DMS 273 treated with DMSO at 0.1 percent for 48 hours (cell line): ENCODE results near the gene COG2.
"Not testable (repeated sequence)": the region's sequence is repeated elsewhere in the genome, so short reads cannot be mapped to it uniquely, and the experiment has no call there.

ENCODE experiments used
- DNase-seq: peaks from one replicate; lab custom pipeline; 2025; lab: John Stamatoyannopoulos, UW

The COG2 gene

DNA sequence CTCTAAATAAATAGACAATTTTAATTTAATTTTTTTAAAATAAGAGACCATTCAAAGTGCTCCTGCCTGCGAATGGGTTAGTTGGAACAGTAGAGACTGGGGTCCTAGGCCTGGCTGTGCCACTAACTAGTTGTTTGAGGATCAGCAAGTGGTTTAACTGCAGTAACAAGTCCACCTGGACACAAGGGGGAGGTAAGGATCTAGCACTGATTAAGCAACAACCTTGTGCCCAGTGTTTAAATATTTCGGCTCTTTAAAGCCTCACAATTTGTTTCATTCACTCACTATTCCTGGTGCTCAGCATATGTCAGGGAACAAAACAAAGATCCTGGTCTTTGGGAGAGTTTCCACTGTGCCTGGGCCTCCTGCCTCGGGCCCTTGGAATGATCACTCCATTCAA lies 73.2 kb downstream of the COG2 start:
- no peak for DNase-seq

DNA sequence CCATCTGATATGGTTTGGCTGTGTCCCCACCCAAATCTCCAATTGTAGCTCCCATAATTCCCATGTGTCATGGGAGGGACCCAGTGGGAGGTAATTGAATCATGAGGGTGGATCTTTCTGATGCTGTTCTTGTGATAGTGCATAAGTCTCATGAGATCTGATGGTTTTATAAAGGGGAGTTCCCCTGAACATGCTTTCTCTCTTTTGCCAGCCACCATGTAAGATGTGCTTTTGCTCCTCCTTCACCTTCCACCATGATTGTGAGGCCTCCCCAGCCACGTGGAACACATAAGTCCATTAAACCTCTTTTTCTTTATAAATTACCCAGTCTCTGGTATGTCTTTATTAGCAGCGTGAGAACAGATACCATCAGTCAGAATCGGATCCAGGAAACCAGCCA lies 74.2 kb downstream of the COG2 start:
- DNase-seq: not testable (repeated sequence)

DNA sequence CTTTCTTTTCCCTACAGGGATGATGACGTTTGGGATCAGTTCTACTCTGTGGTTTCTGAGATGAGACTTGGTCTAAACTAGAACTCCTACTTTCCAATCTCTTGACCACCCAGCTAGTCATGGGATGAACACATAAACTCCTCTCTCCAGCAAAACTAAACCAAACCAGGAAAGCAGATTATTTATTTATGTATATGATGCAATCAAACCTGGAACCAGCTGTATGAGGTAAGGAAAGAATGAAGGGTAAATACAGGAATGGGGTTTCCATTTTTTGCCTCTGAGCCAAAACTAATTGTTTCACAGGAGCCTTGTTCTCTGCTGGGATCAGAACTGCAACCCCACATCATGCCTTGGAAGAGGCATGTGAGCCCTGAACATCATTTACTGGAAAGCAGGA lies 75.0 kb downstream of the COG2 start:
- no peak for DNase-seq

DNA sequence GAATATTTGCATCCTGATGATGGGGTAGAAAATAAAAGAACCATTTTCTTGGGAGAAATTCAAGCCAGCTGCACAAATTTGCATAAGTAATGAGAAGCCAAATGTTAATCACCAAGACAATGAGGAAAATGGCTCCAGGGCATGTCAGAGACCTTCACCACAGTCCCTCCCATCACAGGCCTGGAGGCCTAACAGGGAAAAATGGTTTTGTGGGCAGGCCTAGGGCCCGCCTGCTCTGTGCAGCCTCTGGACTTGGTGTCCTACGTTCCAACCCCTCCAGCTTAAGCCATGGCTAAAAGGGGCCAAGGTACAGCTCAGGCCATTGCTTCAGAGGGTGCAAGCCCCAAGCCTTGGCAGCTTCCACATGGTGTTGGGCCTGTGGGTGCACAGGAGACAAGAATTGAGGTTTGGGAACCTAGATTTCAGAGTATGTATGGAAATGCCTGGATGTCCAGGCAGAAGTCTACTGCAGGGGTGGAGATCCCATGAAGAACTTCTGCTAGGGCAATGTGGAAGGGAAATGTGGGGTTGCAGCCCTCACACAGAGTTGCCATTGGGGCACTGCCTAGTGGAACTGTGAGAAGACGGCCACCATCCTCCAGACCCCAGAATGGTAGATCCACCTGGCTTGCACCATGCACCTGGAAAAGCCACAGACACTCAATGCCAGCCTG lies 79.7 kb downstream of the COG2 start:
- DNase-seq: not testable (repeated sequence)

DNA sequence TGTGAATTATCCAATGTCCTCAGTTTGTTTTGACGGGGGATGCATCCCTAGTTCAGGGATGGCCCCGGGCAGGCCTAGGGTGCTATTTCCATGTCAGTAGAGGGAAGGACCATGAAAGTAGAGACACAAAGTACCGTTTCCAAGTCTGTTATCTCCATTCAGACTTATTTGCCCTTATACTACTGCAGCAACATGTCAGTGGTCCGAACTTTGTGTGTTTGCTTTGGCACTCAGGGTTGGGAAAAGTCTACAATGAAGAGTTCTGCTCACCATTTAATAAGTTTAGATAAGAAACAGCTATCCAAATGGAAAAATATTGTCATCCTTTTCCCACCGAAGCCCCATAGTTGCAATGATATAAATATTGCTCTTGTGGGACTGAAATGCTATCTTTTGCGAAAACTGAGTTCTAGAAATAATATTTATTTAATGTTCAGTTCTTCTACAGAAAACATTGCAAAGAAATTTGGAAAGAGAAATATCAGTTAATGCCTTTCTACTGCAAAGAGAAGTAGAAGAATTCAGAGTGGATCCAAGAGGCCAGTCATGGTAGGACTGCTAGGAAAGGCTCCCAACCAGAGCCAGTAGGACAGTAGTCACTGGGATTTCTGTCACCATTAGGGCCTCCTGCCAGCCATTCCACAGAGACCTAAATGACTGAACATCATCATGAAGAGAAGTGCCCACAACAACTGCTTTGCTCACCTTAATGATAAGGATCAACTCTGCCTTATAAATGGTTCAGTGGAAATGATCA lies 83.2 kb downstream of the COG2 start:
- no peak for DNase-seq

DNA sequence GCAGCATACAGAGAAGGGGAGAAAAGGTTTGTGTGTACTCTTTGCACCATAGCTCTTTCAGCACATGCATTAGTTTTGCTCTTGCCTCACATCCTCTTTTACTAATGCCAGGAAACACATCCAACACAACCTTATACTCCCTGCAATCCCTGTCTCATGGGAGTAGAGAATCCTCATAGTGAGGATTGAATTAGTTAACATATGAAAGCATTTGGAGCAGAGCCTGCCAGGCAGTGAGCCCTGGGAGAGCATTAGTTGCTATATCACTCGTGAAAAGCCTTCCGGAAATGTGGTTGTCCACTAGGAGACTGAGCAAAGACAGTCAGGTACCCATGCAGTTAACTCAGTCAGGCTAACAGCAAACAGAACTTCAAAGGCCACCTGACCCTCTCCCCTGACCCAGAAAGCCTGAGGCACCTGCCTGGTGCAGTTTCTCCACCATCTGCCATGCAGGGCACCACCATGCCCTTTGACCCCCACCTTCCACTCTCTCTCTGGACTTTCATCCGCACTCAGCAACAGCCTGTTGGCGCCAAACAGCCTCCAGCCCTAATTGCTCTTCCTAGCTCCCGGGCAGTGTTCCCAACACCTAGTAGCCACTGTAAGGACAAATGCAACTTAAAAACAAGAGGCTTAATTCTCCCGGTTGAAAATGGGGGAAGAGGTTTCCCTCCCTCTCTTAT lies 86.6 kb downstream of the COG2 start:
- DNase-seq: no peak

DNA sequence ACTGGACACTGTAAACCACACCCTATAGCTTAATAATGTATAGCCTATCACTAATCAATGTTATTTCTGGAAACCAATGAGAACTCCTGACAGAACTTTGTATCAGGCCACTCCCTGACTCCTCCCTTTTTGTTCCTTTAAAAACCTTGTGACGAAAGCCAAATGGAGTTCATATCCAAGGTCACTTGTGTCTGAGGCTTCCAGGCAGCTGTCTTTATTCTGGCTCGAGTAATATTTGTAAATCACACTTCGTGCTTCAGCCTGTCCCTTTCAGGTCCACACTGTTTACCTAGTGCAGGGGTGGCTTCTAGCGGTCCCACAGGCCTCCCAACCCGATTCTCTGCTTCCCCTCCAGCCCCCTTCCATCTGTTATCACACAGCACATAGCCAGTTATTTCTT lies 88.7 kb downstream of the COG2 start:
- DNase-seq: no peak

DNA sequence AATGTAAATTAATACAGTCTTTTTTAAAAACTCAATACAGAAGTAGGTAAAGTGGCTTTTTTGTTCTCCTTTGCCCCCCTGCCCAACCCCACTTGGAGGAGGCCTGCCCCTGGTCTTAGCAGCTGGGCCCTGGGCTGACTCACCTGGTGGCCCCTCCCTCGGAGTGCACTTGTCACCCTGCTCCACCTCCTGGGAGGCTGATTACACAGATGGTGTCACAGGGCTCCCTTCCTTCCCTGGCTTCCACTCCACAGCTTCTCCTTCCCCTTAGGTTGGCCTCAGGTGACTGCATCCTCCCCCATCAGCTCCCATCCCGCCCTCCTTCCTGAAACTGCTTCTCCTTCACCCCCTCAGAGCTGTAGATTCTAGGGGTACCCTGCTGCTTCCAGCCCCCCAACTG lies 93.2 kb downstream of the COG2 start:
- no peak for DNase-seq

DNA sequence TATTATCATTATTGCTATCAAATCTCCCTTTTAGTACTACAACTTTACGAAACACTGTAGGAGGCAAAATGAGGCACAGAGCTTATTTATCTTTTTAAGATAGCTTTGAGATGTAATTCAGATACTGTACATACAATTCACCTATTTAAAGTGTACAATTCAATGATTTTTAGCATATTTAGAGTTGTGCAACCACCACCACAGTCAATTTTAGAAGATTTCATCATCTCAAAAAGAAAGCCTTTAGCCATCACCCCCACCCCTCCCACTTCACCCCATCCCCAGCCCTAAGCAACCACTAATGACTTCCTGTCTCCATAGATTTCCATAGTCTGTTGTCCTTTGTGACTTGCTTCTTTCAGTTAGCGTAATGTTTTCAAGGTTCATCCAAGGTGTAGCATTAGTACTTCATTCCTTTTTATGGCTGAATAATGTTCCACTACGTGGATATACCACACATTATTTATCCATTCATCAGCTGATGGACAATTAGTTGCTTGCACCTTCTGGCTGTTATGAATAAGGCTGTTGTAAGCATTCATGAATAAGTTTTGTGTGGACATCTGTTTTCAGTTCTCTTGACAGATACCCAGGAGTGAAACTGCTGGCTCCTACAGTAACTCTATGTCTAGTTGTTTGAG lies 95.5 kb downstream of the COG2 start:
- DNase-seq: no peak

DNA sequence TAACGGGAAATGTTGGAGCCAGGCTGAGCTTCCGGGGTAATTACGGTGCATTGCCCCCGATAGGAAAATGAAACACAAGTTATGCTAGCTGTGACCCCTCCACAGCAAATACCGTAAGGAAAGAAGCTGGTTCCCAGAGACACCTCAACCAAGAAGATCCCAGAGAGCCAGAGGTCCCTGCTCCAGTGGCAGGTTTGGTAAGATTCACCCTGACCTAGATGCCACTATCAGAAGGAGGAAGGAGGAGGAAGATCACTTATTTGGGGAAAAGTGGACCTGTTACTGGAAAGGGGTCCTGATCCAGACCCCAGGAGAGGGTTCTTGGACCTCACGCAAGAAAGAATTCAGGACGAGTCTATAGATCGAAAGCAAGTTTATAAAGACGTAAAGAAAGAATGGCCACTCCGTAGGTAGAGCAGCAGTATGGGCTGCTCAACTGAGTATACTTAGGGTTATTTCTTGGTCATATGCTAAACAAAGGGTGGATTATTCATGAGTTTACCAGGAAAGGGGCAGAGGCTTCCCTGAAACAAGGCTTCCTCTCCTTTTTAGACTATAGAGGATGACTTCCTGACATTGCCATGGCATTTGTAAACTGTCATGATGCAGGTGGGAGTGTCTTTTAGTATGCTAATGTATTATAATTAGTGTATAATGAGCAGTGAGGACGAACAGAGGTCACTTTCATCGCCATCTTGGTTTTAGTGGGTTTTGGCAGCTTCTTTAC lies 97.4 kb downstream of the COG2 start:
- no peak for DNase-seq
